MM.1S (cell line): ENCODE measurements around the gene GNL2.

Source experiments
- CTCF ChIP-seq: fragments of 300-600 bp; sonication (generic); IDR thresholded peaks from 2 replicates; pipeline ENCODE4 v1.5.1; 2016; ENCODE audit warnings: antibody characterized with exemption, low read length, mixed read lengths
- EZH2phosphoT487 ChIP-seq: fragments of 300-600 bp; sonication (generic); IDR thresholded peaks from 2 replicates; pipeline ENCODE4 v1.6.1; 2018; ENCODE audit warnings: antibody characterized with exemption, low read length

GRCh38 chr1:37614105-37614504, 18.4 kb upstream of the GNL2 start:
- TF ChIP-seq CTCF (no peak), EZH2phosphoT487 (no peak)
